ENCODE results near the gene PDE4C. TPM values are rescaled to one million over a fixed set of nuclear protein-coding genes. Genes with fewer than 3 reads are reported as not detected.

The PDE4C gene
- total and polyA plus RNA-seq, 8 donors: 0.12 to 1.3 (median 0.37) TPM; not detected in 1

- Histone ChIP-seq H3K9me3 (no peaks in the 10 kb centered on the region), H3K36me3 (no peaks in the 10 kb centered on the region), H3K27me3 (no peaks in the 10 kb centered on the region), H3K27ac (peak overlapping the region; percentile 38 to 69 (median 60)), H3K4me1 (peaks cover 0 to 11% (median 9%) of the 10 kb centered on the region in 3 donors), H3K4me3 (peak overlapping the region; percentile 48 to 98 (median 66))
- peak in 1 of 6 donors; percentile 58 for DNase-seq
- 3 to 4% methylated on average over 39 to 46 of the region's 46 CpGs for WGBS, 2 donors
- TF ChIP-seq CTCF (IDR thresholded peaks at IDR 0.05): no peak
- peak in 1 of 4 donors; percentile 1 for ATAC-seq
- intact Hi-C loops (cut with DNase I): no loop called here
- no peak for FAIRE-seq
Observed at GRCh38 chr19:18193388-18194180, 32.7 kb downstream of the PDE4C start.

GRCh38 chr19:18192673-18193387 lies 33.4 kb downstream of the PDE4C start, which contains the start of gene MPV17L2:
Gene MPV17L2 (plus strand): TSS chr19:18193218. CDS start chr19:18193282, 64 bp downstream.
- peaks cover 0 to 11% (median 9%) of the 10 kb centered on the region in 3 donors for H3K4me1 ChIP-seq
- peak within 1 kb of the TSS; percentile 89 to 98 (median 91) for H3K27ac ChIP-seq
- H3K9me3 ChIP-seq: no peaks in the 10 kb centered on the region
- FAIRE-seq (peak; percentile 99), ATAC-seq (peak; percentile 90 to 95 (median 91)), DNase-seq (peak; percentile 96 to 100 (median 99))
- H3K36me3 ChIP-seq: no peaks in the 10 kb centered on the region
- H3K27me3 ChIP-seq: no peaks in the 10 kb centered on the region
- 0% methylated on average over 73 to 74 of the region's 74 CpGs for WGBS, 2 donors
- H3K4me3 ChIP-seq: peak within 1 kb of the TSS; percentile 48 to 98 (median 66)
- intact Hi-C loops (cut with DNase I): no loop called here
- no peak for TF ChIP-seq CTCF (IDR thresholded peaks at IDR 0.05)

GRCh38 chr19:18191640-18192062 lies 34.6 kb downstream of the PDE4C start:
- FAIRE-seq: no peak
- Histone ChIP-seq H3K4me3 (peak overlapping the region in 2 of 4 donors; percentile 39 to 47), H3K4me1 (peaks cover 0 to 11% (median 9%) of the 10 kb centered on the region in 3 donors), H3K27ac (peak overlapping the region; percentile 89 to 98 (median 91)), H3K27me3 (no peaks in the 10 kb centered on the region), H3K9me3 (no peaks in the 10 kb centered on the region), H3K36me3 (no peaks in the 10 kb centered on the region)
- peak in 1 of 4 donors; percentile 20 for TF ChIP-seq CTCF (IDR thresholded peaks at IDR 0.05)
- WGBS, 2 donors: 63 to 64% methylated on average over 5 of the region's 5 CpGs
- DNase-seq: no peak
- no peak for ATAC-seq
- intact Hi-C loops (cut with DNase I): no loop called here

- DNase-seq: no peak
- Histone ChIP-seq H3K27ac (no peak overlapping the region), H3K4me1 (peaks cover 0 to 11% (median 9%) of the 10 kb centered on the region in 3 donors), H3K27me3 (no peaks in the 10 kb centered on the region), H3K36me3 (no peaks in the 10 kb centered on the region), H3K4me3 (no peak overlapping the region), H3K9me3 (no peaks in the 10 kb centered on the region)
- intact Hi-C loops (cut with DNase I): no loop called here
- TF ChIP-seq CTCF (IDR thresholded peaks at IDR 0.05): no peak
- ATAC-seq: no peak
- FAIRE-seq: no peak
- 87 to 94% methylated on average over 4 of the region's 4 CpGs for WGBS, 2 donors
Observed at GRCh38 chr19:18190278-18190677, 36.0 kb downstream of the PDE4C start.

Measured in pancreas (tissue), 10 donors.